GM12878 (cell line): ENCODE results near the gene KCNK17. TPM values are rescaled to one million over a fixed set of nuclear protein-coding genes. Genes with fewer than 3 reads are reported as not detected.

Source experiments
- ATAC-seq: fragments of 200-7000 bp; cut with Tn5 transposase; 3 replicates; pipeline ENCODE4 v1.9.1; 2020; ENCODE audit warnings: mild to moderate bottlenecking, moderate library complexity
- BruUV-seq: library from RNA; stranded (reverse); fragments of 400-500 nt; replicated peaks from 2 replicates; lab custom pipeline; 2021; lab: Mats Ljungman, UMichigan
- CTCF ChIA-PET: fragments of 300-600 bp; sonication (Branson Sonifier 250); formaldehyde crosslinking; extraction: SDS; loops from one replicate; lab custom pipeline; 2021; ENCODE audit warnings: inconsistent platforms; lab: Yijun Ruan, JAX
- POLR2A ChIA-PET: fragments of 350-600 bp; formaldehyde crosslinking; extraction: SDS; loops from one replicate; lab custom pipeline; 2021; ENCODE audit warnings: inconsistent platforms; lab: Charles Lee
- RAD21 ChIA-PET: fragments of 300-600 bp; sonication (Branson Sonifier 250); formaldehyde crosslinking; loops from one replicate; lab custom pipeline; 2023; ENCODE audit warnings: antibody characterized with exemption; ENCODE audit not compliant: unreplicated experiment; lab: Charles Lee
- SMC1A ChIA-PET: fragments of 300-600 bp; sonication (Branson Sonifier 250); formaldehyde crosslinking; loops from one replicate; lab custom pipeline; 2023; ENCODE audit not compliant: unreplicated experiment, uncharacterized antibody; lab: Charles Lee
- DNase-seq: peaks from one replicate; pipeline ENCODE4 v3.0.0-alpha.2; 2011; ENCODE audit warnings: low read depth, low spot score
- FAIRE-seq: peaks from 3 replicates; lab custom pipeline; 2011; peaks lifted over from hg19 to GRCh38; lab: Jason Lieb, UNC
- H2AFZ ChIP-seq: 2 replicates; pipeline ENCODE4 v1.6.0; 2011; ENCODE audit warnings: low read depth, low read length, control low read depth; ENCODE audit not compliant: control insufficient read depth
- H3K27ac ChIP-seq: 2 replicates; pipeline ENCODE4 v1.5.1; 2011; ENCODE audit warnings: control low read depth; ENCODE audit not compliant: control insufficient read depth, insufficient read depth
- H3K27me3 ChIP-seq, 2 experiments: replicated peaks in 1 of 2; 2 replicates each; pipeline versions ENCODE4 v1.6.0 to v1.6.1; 2011; ENCODE audit warnings: low read length in 1 of 2; ENCODE audit not compliant: control insufficient read depth in 2 of 2, insufficient read depth in 2 of 2
- H3K36me3 ChIP-seq, 2 experiments: 2 replicates each; pipeline ENCODE4 v1.5.1; 2011; ENCODE audit warnings: low read length in 1 of 2; ENCODE audit not compliant: control insufficient read depth in 2 of 2, insufficient read depth in 2 of 2
- H3K4me1 ChIP-seq: 2 replicates; pipeline ENCODE4 v1.6.1; 2011; ENCODE audit warnings: mild to moderate bottlenecking, low read length, moderate library complexity, mixed read lengths; ENCODE audit not compliant: control insufficient read depth, insufficient read depth
- H3K4me2 ChIP-seq: 2 replicates; pipeline ENCODE4 v1.6.0; 2011; ENCODE audit warnings: control low read depth; ENCODE audit not compliant: control insufficient read depth, insufficient read depth
- H3K4me3 ChIP-seq: fragments of 200-600 bp; sonication (generic); 2 replicates; pipeline ENCODE4 v1.5.1; 2016
- H3K79me2 ChIP-seq: 2 replicates; pipeline ENCODE4 v1.6.0; 2011; ENCODE audit warnings: low read length; ENCODE audit not compliant: control insufficient read depth, insufficient read depth
- H3K9ac ChIP-seq: 2 replicates; pipeline ENCODE4 v1.8.0; 2011; ENCODE audit warnings: low read length, control low read depth, mixed read lengths; ENCODE audit not compliant: control insufficient read depth, insufficient read depth
- H3K9me3 ChIP-seq: replicated peaks from 3 replicates; pipeline ENCODE4 v1.5.1; 2011; ENCODE audit warnings: mild to moderate bottlenecking, low read length; ENCODE audit not compliant: control insufficient read depth, insufficient read depth
- H4K20me1 ChIP-seq: 2 replicates; pipeline ENCODE4 v1.6.0; 2011; ENCODE audit not compliant: control insufficient read depth, insufficient read depth
- CTCF ChIP-seq, 3 experiments: IDR thresholded peaks in 2 of 3; conservative IDR thresholded peaks in 1 of 3; 2 replicates each; pipeline ENCODE4 v1.5.1; 2011; ENCODE audit warnings: low read depth in 3 of 3, low read length in 3 of 3, mild to moderate bottlenecking in 3 of 3, control low read depth in 2 of 3, moderate library complexity in 2 of 3, inconsistent platforms in 1 of 3, mixed read lengths in 1 of 3; ENCODE audit not compliant: control insufficient read depth in 2 of 3, insufficient read depth in 1 of 3; ENCODE audit errors: extremely low read depth in 1 of 3
- KLF5 ChIP-seq: fragments of 450-650 bp; IDR thresholded peaks from 2 replicates; pipeline ENCODE4 v1.6.1; 2014; ENCODE audit warnings: mild to moderate bottlenecking; ENCODE audit not compliant: partially characterized antibody
- MEF2A ChIP-seq: IDR thresholded peaks from 2 replicates; pipeline ENCODE4 v1.6.1; 2011; ENCODE audit warnings: low read depth, mild to moderate bottlenecking, low read length, moderate library complexity; ENCODE audit not compliant: insufficient read depth
- NFYA ChIP-seq: IDR thresholded peaks from 2 replicates; pipeline ENCODE4 v1.6.1; 2011; ENCODE audit warnings: low read depth, mild to moderate bottlenecking, low read length, improper control_type of control experiment, borderline replicate concordance
- ZNF274 ChIP-seq: IDR thresholded peaks from one replicate; pipeline ENCODE4 v1.8.0; 2011; ENCODE audit not compliant: insufficient read length, insufficient read depth
- WGBS: methylation state at CpG from one replicate; pipeline ENCODE4 v1.1.6; 2016; ENCODE audit warnings: low lambda C conversion rate; ENCODE audit not compliant: insufficient replicate concordance, insufficient coverage; ENCODE audit errors: missing lambda C conversion rate; 5-methylcytosine and 5-hydroxymethylcytosine counted together
- in situ Hi-C: fragments of 300-500 bp; cut with MboI; formaldehyde crosslinking; loops from 9 replicates; pipeline ENCODE4 v1.14.3; 2018; ENCODE audit warnings: mixed read lengths
- intact Hi-C: fragments of 100-400 bp; cut with micrococcal nuclease; formaldehyde crosslinking; loops from one replicate; pipeline ENCODE4 v1.14.2; 2022; ENCODE audit not compliant: unreplicated experiment
- polyA plus RNA-seq, 11 experiments: library from polyadenylated mRNA; depleted of rRNA in 4 of 11; unstranded in 6 of 11; stranded (reverse) in 5 of 11; fragments of >200 nt; fragmentation: Nextera tagmentation in 4 of 11; fragmentation: Illumina TruSeq in 1 of 11; extraction: Ambion mirVana in 4 of 11; extraction: Trizol in 1 of 11; gene quantifications; 1 replicate in 1 of 11; 2 replicates in 10 of 11; pipeline versions ENCODE4 v1.2.1 to v1.2.3, GENCODE V29; 2011 to 2016; ENCODE audit warnings: inconsistent platforms in 2 of 11, missing spikeins in 2 of 11, low read depth in 1 of 11
- total RNA-seq, 4 experiments: library from RNA; depleted of rRNA in 3 of 4; stranded (reverse); fragments of >200 nt in 3 of 4; fragmentation: Illumina TruSeq in 1 of 4; extraction: Trizol in 1 of 4; gene quantifications; 2 replicates each; pipeline versions ENCODE4 v1.2.1 to v1.2.3, GENCODE V29; 2013 to 2021

KCNK17 gene
- total and polyA plus RNA-seq, 10 of the 15 experiments (the other 5 are each of a cell fraction or from before 2014, with no cell fraction given), result not detected

- no peaks in the 10 kb centered on the region for H3K79me2 ChIP-seq
- no peak for FAIRE-seq
- H4K20me1 ChIP-seq, result no peaks in the 10 kb centered on the region
- no peak overlapping the region for H3K27ac ChIP-seq
- H3K9me3 ChIP-seq, result no peaks in the 10 kb centered on the region
- no TSS peak for BruUV-seq
- no peak overlapping the region for H3K4me2 ChIP-seq
- ChIA-PET SMC1A (no interaction called here), POLR2A (interaction anchor here (0.5 kb wide), 1 partner anchor 18 kb away, joined by 3 read pairs; no protein-coding TSS in a partner anchor), RAD21 (no interaction called here), CTCF (no interaction called here)
- H2AFZ ChIP-seq, result no peak overlapping the region
- no peaks in the 10 kb centered on the region for H3K36me3 ChIP-seq
- TF ChIP-seq KLF5, result no peak
- TF ChIP-seq MEF2A, result no peak
- TF ChIP-seq CTCF (IDR thresholded peaks at IDR 0.05 in 2 of 3, conservative IDR thresholded peaks at IDR 0.05 in 1 of 3; ENCODE audit: control insufficient read depth in 2 of 3, extremely low read depth in 1 of 3, insufficient read depth in 1 of 3, low read depth in 3 of 3, low read length in 3 of 3), result no peak
- TF ChIP-seq NFYA, result no peak
- no peak for TF ChIP-seq ZNF274
- in situ Hi-C loops (no loop called here), intact Hi-C loops (no loop called here)
- WGBS, result 46% methylated on average over 10 of the region's 11 CpGs
- H3K9ac ChIP-seq, result no peak overlapping the region
- H3K27me3 ChIP-seq, result peaks cover 3 to 10% of the 10 kb centered on the region in 2 experiments; a peak in 3 of 4 replicates
- no peak for DNase-seq
- 0 out of 2 replicates have a peak, but pooled peaks cover 3% of the 10 kb centered on the region for H3K4me1 ChIP-seq
- no peak for ATAC-seq
- no peak overlapping the region for H3K4me3 ChIP-seq
Observed at GRCh38 chr6:39281312-39281980, 32.8 kb downstream of the KCNK17 start.
